ENCODE data around the gene KCNH4. TPM values are rescaled to one million over a fixed set of nuclear protein-coding genes. Genes with fewer than 3 reads are reported as not detected.

The KCNH4 gene
- total and polyA plus RNA-seq, 9 of the 15 experiments (the other 6 are each of a cell fraction or from before 2014, with no cell fraction given) = 0.10 to 1.8 (median 0.50) TPM

DNA sequence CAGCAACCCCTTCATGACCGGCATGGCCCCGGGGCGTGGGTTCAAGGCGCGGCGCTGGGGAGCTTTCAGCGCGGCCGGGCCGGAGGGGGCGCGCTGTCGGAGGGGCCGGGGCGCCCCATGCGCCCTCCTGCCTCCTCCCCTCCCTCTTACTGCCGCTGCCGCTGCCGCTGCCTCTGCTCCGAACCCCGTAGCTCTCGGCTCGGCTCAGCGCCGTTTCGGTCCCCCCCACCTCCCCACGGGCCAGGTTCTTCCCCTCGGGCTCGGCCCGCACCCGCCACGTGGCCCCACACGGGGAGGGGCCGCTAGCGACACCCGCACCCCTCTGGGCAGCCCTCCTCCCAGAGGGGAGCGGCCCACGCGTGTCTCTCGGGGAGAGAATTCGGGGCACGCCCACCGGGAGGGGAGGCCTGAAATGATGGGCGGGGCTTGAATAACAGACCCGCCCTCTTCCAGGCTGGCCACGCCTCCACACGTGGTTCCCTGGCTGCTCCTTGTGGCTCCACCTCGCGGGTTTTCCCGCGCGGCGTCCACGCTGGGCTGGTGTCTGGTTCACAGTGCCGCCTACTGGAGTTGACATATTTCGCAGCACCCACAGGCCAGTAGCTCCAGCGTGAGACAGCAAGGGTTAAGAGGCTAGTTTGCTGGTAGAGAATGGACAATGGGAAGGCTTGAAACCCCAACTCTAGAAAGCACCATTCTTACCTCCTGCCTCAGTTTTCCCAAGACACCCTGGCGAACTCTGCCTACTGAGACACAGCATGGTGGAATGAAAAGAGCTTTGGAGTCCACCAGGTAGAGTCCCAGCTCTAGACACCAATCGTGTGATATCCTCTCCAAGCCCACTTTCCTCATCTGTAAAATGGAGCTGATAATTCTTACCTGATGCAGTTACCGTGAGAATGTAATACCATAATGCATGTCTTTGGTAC lies at the start of gene KCNH4 (continued):
- TF ChIP-seq, protein P1, sequence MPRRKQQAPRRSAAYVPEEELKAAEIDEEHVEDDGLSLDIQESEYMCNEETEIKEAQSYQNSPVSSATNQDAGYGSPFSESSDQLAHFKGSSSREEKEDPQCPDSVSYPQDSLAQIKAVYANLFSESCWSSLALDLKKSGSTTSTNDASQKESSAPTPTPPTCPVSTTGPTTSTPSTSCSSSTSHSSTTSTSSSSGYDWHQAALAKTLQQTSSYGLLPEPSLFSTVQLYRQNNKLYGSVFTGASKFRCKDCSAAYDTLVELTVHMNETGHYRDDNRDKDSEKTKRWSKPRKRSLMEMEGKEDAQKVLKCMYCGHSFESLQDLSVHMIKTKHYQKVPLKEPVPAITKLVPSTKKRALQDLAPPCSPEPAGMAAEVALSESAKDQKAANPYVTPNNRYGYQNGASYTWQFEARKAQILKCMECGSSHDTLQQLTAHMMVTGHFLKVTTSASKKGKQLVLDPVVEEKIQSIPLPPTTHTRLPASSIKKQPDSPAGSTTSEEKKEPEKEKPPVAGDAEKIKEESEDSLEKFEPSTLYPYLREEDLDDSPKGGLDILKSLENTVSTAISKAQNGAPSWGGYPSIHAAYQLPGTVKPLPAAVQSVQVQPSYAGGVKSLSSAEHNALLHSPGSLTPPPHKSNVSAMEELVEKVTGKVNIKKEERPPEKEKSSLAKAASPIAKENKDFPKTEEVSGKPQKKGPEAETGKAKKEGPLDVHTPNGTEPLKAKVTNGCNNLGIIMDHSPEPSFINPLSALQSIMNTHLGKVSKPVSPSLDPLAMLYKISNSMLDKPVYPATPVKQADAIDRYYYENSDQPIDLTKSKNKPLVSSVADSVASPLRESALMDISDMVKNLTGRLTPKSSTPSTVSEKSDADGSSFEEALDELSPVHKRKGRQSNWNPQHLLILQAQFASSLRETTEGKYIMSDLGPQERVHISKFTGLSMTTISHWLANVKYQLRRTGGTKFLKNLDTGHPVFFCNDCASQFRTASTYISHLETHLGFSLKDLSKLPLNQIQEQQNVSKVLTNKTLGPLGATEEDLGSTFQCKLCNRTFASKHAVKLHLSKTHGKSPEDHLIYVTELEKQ (CRISPR knock-in tag; IDR thresholded peaks at IDR 0.05) = no peak
- TF ChIP-seq TOE1 (IDR thresholded peaks at IDR 0.05; ENCODE audit: borderline replicate concordance) (peak; percentile 60; the same call in 1 of the 2 replicates), TOE1 (CRISPR knock-in tag; IDR thresholded peaks at IDR 0.05; ENCODE audit: borderline replicate concordance, low read depth) (peak; percentile 79; the same call in 1 of the 2 replicates), NRF1 (conservative IDR thresholded peaks at IDR 0.05 in 1 of 2, IDR thresholded peaks at IDR 0.05 in 1 of 2) (peak; percentile 50 to 65), UBTF (IDR thresholded peaks at IDR 0.05; ENCODE audit: borderline replicate concordance in 1 of 2, low read depth in 2 of 2, low read length in 2 of 2) (peak in 1 of 2 experiments; percentile 8; a peak in 1 of 4 replicates), TBP (optimal IDR thresholded peaks at IDR 0.05; ENCODE audit: low read depth, low read length) (peak; percentile 29), HMGXB4 (CRISPR knock-in tag; IDR thresholded peaks at IDR 0.05) (peak; percentile 93; the same call in 1 of the 2 replicates), NCOA1 (IDR thresholded peaks at IDR 0.05; ENCODE audit: low read depth) (no peak), E2F1 (CRISPR knock-in tag; IDR thresholded peaks at IDR 0.05) (peak; percentile 100), NR2C1 (IDR thresholded peaks at IDR 0.05) (no peak), NR2C1 (tag; IDR thresholded peaks at IDR 0.05) (no peak), SMARCA5 (IDR thresholded peaks at IDR 0.05) (no peak), SMAD3 (CRISPR knock-in tag; conservative IDR thresholded peaks at IDR 0.05) (no peak), XRCC5 (IDR thresholded peaks at IDR 0.05; ENCODE audit: low read depth, low read length) (peak; percentile 95; the same call in 1 of the 2 replicates), FIP1L1 (IDR thresholded peaks at IDR 0.05; ENCODE audit: low read depth, low read length, poor library complexity, severe bottlenecking) (peak; percentile 79), NR2C2 (CRISPR knock-in tag; IDR thresholded peaks at IDR 0.05) (peak; percentile 63; the same call in 1 of the 2 replicates), NR2C2 (tag; IDR thresholded peaks at IDR 0.05) (no peak), NFE2L1 (tag; IDR thresholded peaks at IDR 0.05; ENCODE audit: borderline replicate concordance, low read depth) (no peak)

Measured in K562 (cell line).